Gastrocnemius medialis (tissue), 4 donors: ENCODE measurements around the gene A1CF.

Experiments
- CTCF ChIP-seq, 5 experiments: fragments of 450-650 bp in 3 of 5; fragments of 200-600 bp in 2 of 5; sonication (generic) in 2 of 5; IDR thresholded peaks in 4 of 5; conservative IDR thresholded peaks in 1 of 5; 1 replicate in 4 of 5; 2 replicates in 1 of 5; pipeline ENCODE4 v1.5.1; 2016 to 2019; ENCODE audit warnings: antibody characterized with exemption in 5 of 5, mild to moderate bottlenecking in 3 of 5, moderate library complexity in 3 of 5
- POLR2A ChIP-seq, 2 donors: fragments of 450-650 bp; IDR thresholded peaks; one replicate each; pipeline ENCODE4 v1.6.1; 2017; ENCODE audit warnings: antibody characterized with exemption in 2 of 2, mild to moderate bottlenecking in 2 of 2, moderate library complexity in 2 of 2

- TF ChIP-seq POLR2A (IDR thresholded peaks at IDR 0.05) (no peak), CTCF (IDR thresholded peaks at IDR 0.05 in 4 of 5, conservative IDR thresholded peaks at IDR 0.05 in 1 of 5) (no peak)
These were observed 55.4 kb downstream of the A1CF start for GRCh38 chr10:50830066-50830465.
